Loucy (cell line): ENCODE results near the gene PANK2.

Experiments used
- H2AFZ ChIP-seq: fragments of 200-600 bp; sonication (generic); 2 replicates; pipeline ENCODE4 v1.6.0; 2016; ENCODE audit warnings: antibody characterized with exemption, mild to moderate bottlenecking, low read length, moderate library complexity
- H3F3A ChIP-seq: fragments of 200-600 bp; 2 replicates; pipeline ENCODE4 v1.6.0; 2016; ENCODE audit warnings: antibody characterized with exemption, low read depth, mild to moderate bottlenecking
- H3K27me3 ChIP-seq: fragments of 200-600 bp; sonication (generic); 2 replicates; pipeline ENCODE4 v1.6.1; 2014; ENCODE audit warnings: low read length, mild to moderate bottlenecking; ENCODE audit not compliant: insufficient read depth, poor library complexity, severe bottlenecking
- H3K36me3 ChIP-seq: fragments of 200-600 bp; sonication (generic); 2 replicates; pipeline ENCODE4 v1.6.1; 2016; ENCODE audit warnings: low read length; ENCODE audit not compliant: insufficient read depth
- H3K4me1 ChIP-seq: fragments of 200-600 bp; sonication (generic); 2 replicates; pipeline ENCODE4 v1.5.1; 2014; ENCODE audit warnings: low read length, mild to moderate bottlenecking; ENCODE audit not compliant: insufficient read depth, poor library complexity, severe bottlenecking
- H3K4me2 ChIP-seq: fragments of 200-600 bp; sonication (generic); 2 replicates; pipeline ENCODE4 v1.6.0; 2014; ENCODE audit warnings: antibody characterized with exemption, low read length, low read depth, mild to moderate bottlenecking; ENCODE audit not compliant: poor library complexity, severe bottlenecking
- H3K4me3 ChIP-seq: fragments of 200-600 bp; sonication (generic); 2 replicates; pipeline ENCODE4 v1.5.1; 2014; ENCODE audit warnings: low read length, mild to moderate bottlenecking, mixed read lengths; ENCODE audit not compliant: poor library complexity, severe bottlenecking
- H3K79me2 ChIP-seq: fragments of 200-600 bp; sonication (generic); 2 replicates; pipeline ENCODE4 v1.6.1; 2014; ENCODE audit warnings: low read length; ENCODE audit not compliant: insufficient read depth
- H3K9ac ChIP-seq: fragments of 200-600 bp; sonication (generic); 2 replicates; pipeline ENCODE4 v1.6.0; 2014; ENCODE audit warnings: mild to moderate bottlenecking, low read depth, low read length, moderate library complexity; ENCODE audit not compliant: poor library complexity, severe bottlenecking
- H3K9me2 ChIP-seq: fragments of 200-600 bp; sonication (generic); replicated peaks from 2 replicates; pipeline ENCODE4 v1.6.1; 2016; ENCODE audit warnings: low read depth, low read length, mixed read lengths
- H3K9me3 ChIP-seq: fragments of 200-600 bp; sonication (generic); 2 replicates; pipeline ENCODE4 v1.6.1; 2014; ENCODE audit warnings: mild to moderate bottlenecking, antibody characterized with exemption, low read length, low read depth; ENCODE audit not compliant: insufficient read depth
- H4K20me1 ChIP-seq: fragments of 200-600 bp; sonication (generic); 2 replicates; pipeline ENCODE4 v1.6.0; 2014; ENCODE audit warnings: antibody characterized with exemption, low read length, mild to moderate bottlenecking; ENCODE audit not compliant: insufficient read depth, poor library complexity, severe bottlenecking
- EZH2phosphoT487 ChIP-seq: fragments of 200-600 bp; IDR thresholded peaks from 2 replicates; pipeline ENCODE4 v1.6.1; 2018; ENCODE audit warnings: antibody characterized with exemption, mild to moderate bottlenecking, moderate library complexity, borderline replicate concordance
- TF ChIP-seq, protein P1 (sequence below): fragments of 200-600 bp; sonication (generic); conservative IDR thresholded peaks from 2 replicates; pipeline ENCODE4 v1.5.1; 2014; ENCODE audit warnings: mild to moderate bottlenecking, antibody characterized with exemption, low read length

Gene PANK2

DNA sequence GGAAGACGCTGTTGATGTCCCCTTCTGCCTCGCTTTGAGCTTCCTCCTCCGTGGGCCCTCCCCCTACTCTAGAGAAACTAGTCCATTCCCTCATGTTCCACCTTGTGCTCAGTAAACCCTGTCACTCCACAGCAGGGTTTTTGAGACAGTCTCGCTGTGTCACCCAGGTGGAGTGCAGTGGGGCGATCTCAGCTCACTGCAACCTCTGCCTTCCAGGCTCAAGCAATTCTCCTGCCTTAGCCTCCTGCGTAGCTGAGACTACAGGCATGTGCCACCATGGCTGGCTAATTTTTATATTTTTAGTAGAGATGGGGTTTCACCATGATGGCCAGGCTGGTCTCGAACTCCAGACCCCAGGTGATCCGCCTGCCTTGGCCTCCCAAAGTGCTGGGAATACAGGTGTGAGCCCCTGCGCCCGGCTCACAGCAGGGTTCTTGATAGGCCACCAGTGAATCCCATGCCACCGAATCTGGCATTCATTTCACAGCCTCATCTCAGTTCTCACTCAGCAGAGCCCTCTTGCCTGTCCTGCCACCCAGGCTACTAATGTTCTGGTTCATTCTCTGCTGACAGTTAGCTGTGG lies 36.0 kb downstream of the PANK2 start:
- Histone ChIP-seq H3K79me2 (peaks cover 18% of the 10 kb centered on the region; the same call in 1 of the 2 replicates), H4K20me1 (peaks cover 15% of the 10 kb centered on the region), H3K4me2 (no peak overlapping the region), H3K36me3 (peaks cover 60% of the 10 kb centered on the region; the same call in 1 of the 2 replicates), H3K4me3 (no peak overlapping the region), H3F3A (peaks cover 8% of the 10 kb centered on the region; the same call in 1 of the 2 replicates), H2AFZ (no peak overlapping the region), H3K27me3 (no peaks in the 10 kb centered on the region), H3K9me3 (no peaks in the 10 kb centered on the region), H3K4me1 (no peaks in the 10 kb centered on the region), H3K9me2 (no peaks in the 10 kb centered on the region), H3K9ac (no peak overlapping the region)
- TF ChIP-seq EZH2phosphoT487 = no peak
- TF ChIP-seq, protein P1, sequence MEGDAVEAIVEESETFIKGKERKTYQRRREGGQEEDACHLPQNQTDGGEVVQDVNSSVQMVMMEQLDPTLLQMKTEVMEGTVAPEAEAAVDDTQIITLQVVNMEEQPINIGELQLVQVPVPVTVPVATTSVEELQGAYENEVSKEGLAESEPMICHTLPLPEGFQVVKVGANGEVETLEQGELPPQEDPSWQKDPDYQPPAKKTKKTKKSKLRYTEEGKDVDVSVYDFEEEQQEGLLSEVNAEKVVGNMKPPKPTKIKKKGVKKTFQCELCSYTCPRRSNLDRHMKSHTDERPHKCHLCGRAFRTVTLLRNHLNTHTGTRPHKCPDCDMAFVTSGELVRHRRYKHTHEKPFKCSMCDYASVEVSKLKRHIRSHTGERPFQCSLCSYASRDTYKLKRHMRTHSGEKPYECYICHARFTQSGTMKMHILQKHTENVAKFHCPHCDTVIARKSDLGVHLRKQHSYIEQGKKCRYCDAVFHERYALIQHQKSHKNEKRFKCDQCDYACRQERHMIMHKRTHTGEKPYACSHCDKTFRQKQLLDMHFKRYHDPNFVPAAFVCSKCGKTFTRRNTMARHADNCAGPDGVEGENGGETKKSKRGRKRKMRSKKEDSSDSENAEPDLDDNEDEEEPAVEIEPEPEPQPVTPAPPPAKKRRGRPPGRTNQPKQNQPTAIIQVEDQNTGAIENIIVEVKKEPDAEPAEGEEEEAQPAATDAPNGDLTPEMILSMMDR = no peak

DNA sequence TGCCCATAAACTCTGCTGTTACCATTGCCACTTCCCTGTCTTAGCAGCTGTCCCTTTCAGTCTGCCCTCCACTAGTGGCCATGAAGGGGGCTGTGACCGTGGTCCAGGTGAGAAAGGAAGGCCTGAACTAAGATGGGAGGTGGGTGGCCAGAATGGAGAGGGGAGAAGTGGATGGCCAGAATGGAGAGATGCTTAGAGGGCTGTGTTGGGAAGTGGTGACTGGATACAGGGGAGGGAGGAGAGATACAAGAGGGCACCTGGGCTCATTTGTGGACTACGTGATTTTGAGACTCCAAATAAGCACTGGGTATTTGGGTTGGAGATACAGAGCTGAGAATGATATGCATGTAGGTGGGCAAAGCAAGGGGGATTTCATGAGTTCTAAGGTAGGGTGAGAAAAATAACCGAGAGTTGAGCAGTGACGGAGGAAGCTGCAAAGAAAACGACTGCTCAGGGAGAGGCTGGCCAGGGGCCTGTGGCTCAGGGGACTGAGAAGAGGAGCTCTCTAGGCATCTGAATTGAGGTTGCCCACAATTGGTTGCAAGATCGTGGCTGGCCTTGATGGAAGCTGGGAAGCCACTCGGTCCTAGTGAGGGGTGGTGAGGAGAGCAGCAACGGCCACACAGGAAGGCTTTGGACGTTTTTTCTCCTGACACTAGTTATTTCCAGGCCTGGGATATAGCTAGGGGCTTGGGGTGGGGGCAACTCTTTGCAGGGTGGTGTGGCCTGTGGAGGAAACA lies 36.9 kb downstream of the PANK2 start:
- Histone ChIP-seq H3K9ac (no peak overlapping the region), H3F3A (peaks cover 8% of the 10 kb centered on the region; the same call in 1 of the 2 replicates), H4K20me1 (peaks cover 15% of the 10 kb centered on the region), H3K4me3 (no peak overlapping the region), H3K4me2 (no peak overlapping the region), H3K27me3 (no peaks in the 10 kb centered on the region), H3K79me2 (peaks cover 18% of the 10 kb centered on the region; the same call in 1 of the 2 replicates), H3K4me1 (no peaks in the 10 kb centered on the region), H3K9me3 (no peaks in the 10 kb centered on the region), H3K9me2 (no peaks in the 10 kb centered on the region), H3K36me3 (peaks cover 52% of the 10 kb centered on the region; the same call in 1 of the 2 replicates), H2AFZ (no peak overlapping the region)
- TF ChIP-seq, protein P1 = no peak
- TF ChIP-seq EZH2phosphoT487 = no peak

DNA sequence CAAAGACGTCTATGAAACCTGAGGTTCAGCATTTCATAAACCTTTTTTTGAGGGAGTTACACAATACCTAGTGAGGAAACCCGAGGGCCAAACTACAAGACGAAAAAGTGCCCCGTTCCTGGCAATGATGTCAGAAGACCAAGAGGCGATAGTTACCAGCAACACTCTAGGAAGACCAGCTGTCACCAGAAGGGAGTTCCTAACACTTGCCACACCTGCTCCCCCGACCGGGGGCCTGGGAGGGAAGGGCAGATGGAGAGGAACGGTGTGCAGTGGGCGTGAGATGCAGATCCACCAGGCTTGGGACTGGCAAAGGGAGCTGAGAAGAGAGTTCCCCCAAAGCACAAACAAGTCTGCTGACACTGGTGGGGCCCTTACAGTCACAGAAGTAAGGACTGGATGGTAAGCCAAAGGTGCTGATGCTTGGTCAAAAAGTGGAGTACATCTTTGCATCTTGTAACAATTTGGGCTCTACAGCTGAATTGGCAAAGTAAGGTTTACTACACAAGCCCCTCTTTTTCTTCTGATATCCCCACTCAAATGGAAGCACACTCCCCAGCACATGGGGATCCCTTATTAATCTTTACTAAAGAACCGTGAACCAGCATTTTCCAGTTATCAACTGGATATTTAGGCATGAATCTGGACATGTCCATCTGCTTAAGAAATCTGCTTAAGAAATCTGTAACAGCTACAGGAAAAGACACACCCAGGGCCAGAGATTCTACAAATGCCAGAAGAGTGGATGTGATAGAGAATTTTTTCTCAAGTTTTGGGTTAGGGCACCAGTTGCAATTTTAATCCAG lies 38.5 kb downstream of the PANK2 start:
- Histone ChIP-seq H3K36me3 (peaks cover 36% of the 10 kb centered on the region; the same call in 1 of the 2 replicates), H3K9me2 (no peaks in the 10 kb centered on the region), H3K4me1 (peaks cover 4% of the 10 kb centered on the region)

More for the DNA sequence above, 38.5 kb downstream of the PANK2 start:
- H3F3A ChIP-seq = peaks cover 8% of the 10 kb centered on the region; the same call in 1 of the 2 replicates
- H4K20me1 ChIP-seq = no peaks in the 10 kb centered on the region
- H3K4me3 ChIP-seq = no peak overlapping the region
- H3K9me3 ChIP-seq = no peaks in the 10 kb centered on the region
- H3K9ac ChIP-seq = no peak overlapping the region
- no peak overlapping the region for H3K4me2 ChIP-seq
- H2AFZ ChIP-seq = no peak overlapping the region
- TF ChIP-seq EZH2phosphoT487 = no peak
- TF ChIP-seq, protein P1 = no peak
- H3K27me3 ChIP-seq = no peaks in the 10 kb centered on the region
- peaks cover 5% of the 10 kb centered on the region; the same call in 1 of the 2 replicates for H3K79me2 ChIP-seq
